ENCODE results near the gene TMEM204.

The TMEM204 gene

GRCh38 chr16:1545044-1546040 lies 11.9 kb downstream of the TMEM204 start:
- H3K9me3 ChIP-seq (ENCODE audit: insufficient read depth, low read length), result no peaks in the 10 kb centered on the region
- TF ChIP-seq CTCF (IDR thresholded peaks at IDR 0.05; ENCODE audit: low read depth, low read length), result no peak
- TF ChIP-seq EZH2phosphoT487 (IDR thresholded peaks at IDR 0.05; ENCODE audit: low read depth), result no peak
- H2AFZ ChIP-seq (ENCODE audit: low read depth, low read length), result no peak overlapping the region
- H3K4me2 ChIP-seq (ENCODE audit: low read length), result no peak overlapping the region
- no peak overlapping the region for H3K9ac ChIP-seq (ENCODE audit: low read length)
- no peaks in the 10 kb centered on the region for H3K27me3 ChIP-seq (ENCODE audit: low read depth, low read length)
- H3K36me3 ChIP-seq (replicated peaks; ENCODE audit: low read depth, low read length), result no peaks in the 10 kb centered on the region
- H3K79me2 ChIP-seq (ENCODE audit: low read length), result no peaks in the 10 kb centered on the region
- no peak overlapping the region for H3K27ac ChIP-seq (ENCODE audit: low read length)
- no peaks in the 10 kb centered on the region for H4K20me1 ChIP-seq (ENCODE audit: insufficient read depth, low read length)
- H3K4me3 ChIP-seq (ENCODE audit: low read length), result no peak overlapping the region
- H3K4me1 ChIP-seq (ENCODE audit: low read length), result peaks cover 5% of the 10 kb centered on the region

- Histone ChIP-seq H3K9ac (ENCODE audit: low read length) (no peak overlapping the region), H3K4me3 (ENCODE audit: low read length) (no peak overlapping the region), H3K79me2 (ENCODE audit: low read length) (no peaks in the 10 kb centered on the region), H3K27me3 (ENCODE audit: low read depth, low read length) (no peaks in the 10 kb centered on the region), H3K27ac (ENCODE audit: low read length) (no peak overlapping the region), H3K9me3 (ENCODE audit: insufficient read depth, low read length) (no peaks in the 10 kb centered on the region), H3K4me2 (ENCODE audit: low read length) (no peak overlapping the region), H3K4me1 (ENCODE audit: low read length) (peaks cover 5% of the 10 kb centered on the region), H4K20me1 (ENCODE audit: insufficient read depth, low read length) (no peaks in the 10 kb centered on the region), H2AFZ (ENCODE audit: low read depth, low read length) (no peak overlapping the region), H3K36me3 (replicated peaks; ENCODE audit: low read depth, low read length) (no peaks in the 10 kb centered on the region)
- TF ChIP-seq EZH2phosphoT487 (IDR thresholded peaks at IDR 0.05; ENCODE audit: low read depth), result no peak
- no peak for TF ChIP-seq CTCF (IDR thresholded peaks at IDR 0.05; ENCODE audit: low read depth, low read length)
Measured at GRCh38 chr16:1546430-1546829, 13.0 kb downstream of the TMEM204 start.

DNA sequence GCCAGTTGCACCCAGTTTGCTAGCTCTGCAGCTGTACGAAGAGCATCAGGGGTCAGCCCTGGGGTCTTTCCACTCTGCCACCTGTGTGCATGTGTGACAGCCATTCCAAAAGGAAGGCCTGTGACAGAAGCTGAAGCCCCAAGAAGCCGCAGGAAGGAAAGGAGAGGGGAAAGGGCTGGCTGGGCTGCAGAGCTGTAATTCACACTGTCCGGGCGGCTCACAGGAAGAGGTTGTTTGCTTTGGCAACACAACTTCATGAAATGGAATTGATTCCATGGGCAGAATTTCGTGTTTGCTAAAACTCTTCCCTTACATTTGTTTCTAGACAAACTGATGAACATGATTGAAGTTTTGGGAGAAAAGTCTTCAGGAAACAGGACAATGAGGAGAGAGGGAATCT lies 14.8 kb downstream of the TMEM204 start:
- Histone ChIP-seq H3K4me2 (ENCODE audit: low read length) (no peak overlapping the region), H3K9me3 (ENCODE audit: insufficient read depth, low read length) (no peaks in the 10 kb centered on the region), H4K20me1 (ENCODE audit: insufficient read depth, low read length) (no peaks in the 10 kb centered on the region), H3K4me3 (ENCODE audit: low read length) (no peak overlapping the region), H2AFZ (ENCODE audit: low read depth, low read length) (no peak overlapping the region), H3K79me2 (ENCODE audit: low read length) (no peaks in the 10 kb centered on the region), H3K27me3 (ENCODE audit: low read depth, low read length) (no peaks in the 10 kb centered on the region), H3K4me1 (ENCODE audit: low read length) (peaks cover 5% of the 10 kb centered on the region), H3K27ac (ENCODE audit: low read length) (no peak overlapping the region), H3K9ac (ENCODE audit: low read length) (no peak overlapping the region), H3K36me3 (replicated peaks; ENCODE audit: low read depth, low read length) (no peaks in the 10 kb centered on the region)
- TF ChIP-seq CTCF (IDR thresholded peaks at IDR 0.05; ENCODE audit: low read depth, low read length), result no peak
- TF ChIP-seq EZH2phosphoT487 (IDR thresholded peaks at IDR 0.05; ENCODE audit: low read depth), result no peak

GRCh38 chr16:1548727-1549126 lies 15.3 kb downstream of the TMEM204 start:
- Histone ChIP-seq H3K4me2 (ENCODE audit: low read length) (no peak overlapping the region), H3K9ac (ENCODE audit: low read length) (no peak overlapping the region), H3K36me3 (replicated peaks; ENCODE audit: low read depth, low read length) (no peaks in the 10 kb centered on the region), H3K27me3 (ENCODE audit: low read depth, low read length) (no peaks in the 10 kb centered on the region), H3K4me1 (ENCODE audit: low read length) (peaks cover under 1% of the 10 kb centered on the region; the same call in 1 of the 2 replicates), H3K4me3 (ENCODE audit: low read length) (no peak overlapping the region), H4K20me1 (ENCODE audit: insufficient read depth, low read length) (no peaks in the 10 kb centered on the region), H3K27ac (ENCODE audit: low read length) (no peak overlapping the region), H3K9me3 (ENCODE audit: insufficient read depth, low read length) (no peaks in the 10 kb centered on the region), H3K79me2 (ENCODE audit: low read length) (no peaks in the 10 kb centered on the region), H2AFZ (ENCODE audit: low read depth, low read length) (no peak overlapping the region)
- TF ChIP-seq EZH2phosphoT487 (IDR thresholded peaks at IDR 0.05; ENCODE audit: low read depth) (no peak), CTCF (IDR thresholded peaks at IDR 0.05; ENCODE audit: low read depth, low read length) (no peak)
